Endothelial cell of umbilical vein (primary cell): ENCODE data around the gene HPS4. TPM values are rescaled to one million over a fixed set of nuclear protein-coding genes. Genes with fewer than 3 reads are reported as not detected.

Experiments
- BruUV-seq: library from RNA; stranded (reverse); fragments of 400-500 nt; replicated peaks from 2 replicates; lab custom pipeline; 2021; lab: Mats Ljungman, UMichigan
- CTCF ChIA-PET: fragments of 300-600, 350-600 bp; sonication (Branson Sonifier 250); formaldehyde crosslinking; loops from one replicate; lab custom pipeline; 2021; ENCODE audit warnings: antibody characterized with exemption, inconsistent platforms; lab: Charles Lee
- POLR2A ChIA-PET: fragments of 300-600, 350-600 bp; sonication (Branson Sonifier 250); formaldehyde crosslinking; loops from one replicate; lab custom pipeline; 2021; ENCODE audit warnings: antibody characterized with exemption, inconsistent platforms; lab: Charles Lee
- DNase-seq: peaks from one replicate; pipeline ENCODE4 v3.0.0-alpha.2; 2011; ENCODE audit warnings: low read depth, low spot score
- FAIRE-seq: peaks from 2 replicates; lab custom pipeline; 2011; peaks lifted over from hg19 to GRCh38; lab: Jason Lieb, UNC
- H2AFZ ChIP-seq: 2 replicates; pipeline ENCODE4 v1.6.0; 2012; ENCODE audit warnings: low read depth, low read length, control low read depth, inconsistent platforms
- H3K27ac ChIP-seq: 2 replicates; pipeline ENCODE4 v1.5.1; 2011; ENCODE audit warnings: low read depth, mild to moderate bottlenecking, control low read depth, low read length, moderate library complexity; ENCODE audit not compliant: insufficient read depth
- H3K27me3 ChIP-seq, 2 experiments: 2 replicates each; pipeline versions ENCODE4 v1.6.0 to v1.6.1; 2011; ENCODE audit warnings: low read length in 2 of 2, mixed read lengths in 1 of 2; ENCODE audit not compliant: control insufficient read depth in 2 of 2, insufficient read depth in 2 of 2
- H3K36me3 ChIP-seq, 2 experiments: 2 replicates in 1 of 2; 3 replicates in 1 of 2; pipeline ENCODE4 v1.5.1; 2011; ENCODE audit warnings: low read length in 2 of 2, mild to moderate bottlenecking in 1 of 2, moderate library complexity in 1 of 2; ENCODE audit not compliant: control insufficient read depth in 2 of 2, insufficient read depth in 2 of 2; ENCODE audit errors: extremely low read depth in 1 of 2
- H3K4me1 ChIP-seq: 3 replicates; pipeline ENCODE4 v1.5.1; 2011; ENCODE audit warnings: mild to moderate bottlenecking, low read length; ENCODE audit not compliant: control insufficient read depth, insufficient read depth; ENCODE audit errors: extremely low read depth
- H3K4me2 ChIP-seq: 2 replicates; pipeline ENCODE4 v1.6.1; 2011; ENCODE audit warnings: low read length, control low read depth, mixed read lengths; ENCODE audit not compliant: insufficient read depth
- H3K4me3 ChIP-seq, 3 experiments: fragments of 200-600 bp in 1 of 3; sonication (generic), shearing (Covaris generic) in 1 of 3; replicated peaks in 1 of 3; 2 replicates each; pipeline ENCODE4 v1.5.1; 2011 to 2016; ENCODE audit warnings: control low read depth in 3 of 3, low read length in 3 of 3, mild to moderate bottlenecking in 2 of 3, inconsistent platforms in 1 of 3, low read depth in 1 of 3, moderate library complexity in 1 of 3; ENCODE audit not compliant: insufficient read depth in 1 of 3
- H3K79me2 ChIP-seq: 2 replicates; pipeline ENCODE4 v1.6.0; 2012; ENCODE audit warnings: low read length, inconsistent platforms; ENCODE audit not compliant: control insufficient read depth, insufficient read depth
- H3K9ac ChIP-seq: replicated peaks from 2 replicates; pipeline ENCODE3; 2011; ENCODE audit warnings: low read length, control low read depth; ENCODE audit not compliant: insufficient read depth; ENCODE audit errors: extremely low read depth
- H3K9me1 ChIP-seq: replicated peaks from 3 replicates; pipeline ENCODE4 v1.6.0; 2011; ENCODE audit warnings: mild to moderate bottlenecking, low read length; ENCODE audit not compliant: control insufficient read depth, insufficient read depth; ENCODE audit errors: extremely low read depth
- H3K9me3 ChIP-seq: replicated peaks from 2 replicates; pipeline ENCODE4 v1.5.1; 2012; ENCODE audit warnings: low read length, inconsistent platforms; ENCODE audit not compliant: control insufficient read depth, insufficient read depth
- H4K20me1 ChIP-seq: replicated peaks from 2 replicates; pipeline ENCODE3; 2011; ENCODE audit warnings: mild to moderate bottlenecking, low read length; ENCODE audit not compliant: control insufficient read depth, insufficient read depth; ENCODE audit errors: extremely low read depth
- CTCF ChIP-seq, 2 donors: IDR thresholded peaks; 1 replicate in 1 of 2; 2 replicates in 1 of 2; pipeline ENCODE4 v1.5.1; 2011; ENCODE audit warnings: low read length in 2 of 2, mild to moderate bottlenecking in 2 of 2, moderate library complexity in 2 of 2, control low read depth in 1 of 2, inconsistent platforms in 1 of 2, low read depth in 1 of 2; ENCODE audit not compliant: insufficient read depth in 1 of 2; ENCODE audit errors: extremely low read depth in 1 of 2
- EZH2 ChIP-seq: IDR thresholded peaks from 2 replicates; pipeline ENCODE4 v1.6.1; 2012; ENCODE audit warnings: borderline replicate concordance, low read depth, mild to moderate bottlenecking, moderate library complexity, low read length, inconsistent platforms; ENCODE audit not compliant: severe bottlenecking
- FOS ChIP-seq: IDR thresholded peaks from 2 replicates; pipeline ENCODE4 v1.6.1; 2011; ENCODE audit warnings: mild to moderate bottlenecking, low read length, moderate library complexity, borderline replicate concordance; ENCODE audit not compliant: insufficient read depth
- GATA2 ChIP-seq: IDR thresholded peaks from 2 replicates; pipeline ENCODE4 v1.7.0; 2011; ENCODE audit warnings: low read depth, mild to moderate bottlenecking, moderate library complexity, mixed read lengths, low read length; ENCODE audit not compliant: insufficient read length, insufficient read depth
- JUN ChIP-seq: IDR thresholded peaks from 2 replicates; pipeline ENCODE4 v1.6.1; 2011; ENCODE audit warnings: borderline replicate concordance, low read depth; ENCODE audit not compliant: insufficient read length, insufficient read depth
- MAX ChIP-seq: IDR thresholded peaks from 2 replicates; pipeline ENCODE4 v1.6.1; 2011; ENCODE audit not compliant: insufficient read depth, insufficient read length
- MYC ChIP-seq: IDR thresholded peaks from one replicate; pipeline ENCODE4 v1.6.1; 2011; ENCODE audit warnings: mild to moderate bottlenecking, low read depth, low read length
- POLR2A ChIP-seq: IDR thresholded peaks from 2 replicates; pipeline ENCODE4 v1.6.1; 2012; ENCODE audit warnings: low read depth, mild to moderate bottlenecking, control low read depth, low read length
- POLR2AphosphoS5 ChIP-seq: IDR thresholded peaks from 2 replicates; pipeline ENCODE4 v1.6.1; 2012; ENCODE audit warnings: low read depth, mild to moderate bottlenecking, control low read depth, low read length, moderate library complexity; ENCODE audit not compliant: insufficient read depth
- dilution Hi-C: fragments of 300-500 bp; cut with MboI; formaldehyde crosslinking; loops from one replicate; pipeline ENCODE4 v1.15.0; 2019; ENCODE audit warnings: low sequenced_read_pairs; ENCODE audit not compliant: extremely low pct_ligation_motif_present
- intact Hi-C: fragments of 100-400 bp; cut with micrococcal nuclease; formaldehyde crosslinking; loops from one replicate; pipeline ENCODE4 v1.10.0; 2022
- polyA plus RNA-seq, 4 experiments: library from polyadenylated mRNA; depleted of rRNA in 3 of 4; stranded (reverse) in 3 of 4; unstranded in 1 of 4; fragments of >200 nt; gene quantifications; 2 replicates each; pipeline versions ENCODE4 v1.2.1 to v1.2.3, GENCODE V29; 2011 to 2012; ENCODE audit warnings: missing spikeins in 1 of 4
- total RNA-seq: library from RNA; stranded (reverse); gene quantifications from 2 replicates; pipeline ENCODE4 v1.2.3, GENCODE V29; 2021

HPS4 gene
- total and polyA plus RNA-seq, 2 donors (not counting 3 experiments of a cell fraction or from before 2014, with no cell fraction given), result 28.4 to 29.7 TPM

GRCh38 chr22:26479043-26479791 is 4.4 kb downstream of the HPS4 start:
- peaks cover 25% of the 10 kb centered on the region for H3K79me2 ChIP-seq
- dilution Hi-C loops, result no loop called here

More at GRCh38 chr22:26479043-26479791, 4.4 kb downstream of the HPS4 start:
- peaks cover 22% of the 10 kb centered on the region for H3K4me1 ChIP-seq
- H3K4me2 ChIP-seq, result no peak overlapping the region
- no peaks in the 10 kb centered on the region for H3K27me3 ChIP-seq
- BruUV-seq, result no TSS peak
- no peak overlapping the region for H3K27ac ChIP-seq
- TF ChIP-seq POLR2A (no peak), MAX (no peak), EZH2 (no peak), CTCF (IDR thresholded peaks at IDR 0.05; ENCODE audit: extremely low read depth in 1 of 2, insufficient read depth in 1 of 2, low read depth in 1 of 2, low read length in 2 of 2) (no peak), GATA2 (no peak), MYC (no peak), POLR2AphosphoS5 (no peak), JUN (no peak), FOS (no peak)
- ChIA-PET CTCF (interaction anchor here (0.8 to 1.4 kb wide), 3 partner anchors 15 to 176 kb away, joined by 3 to 4 read pairs (median 3); no protein-coding TSS in a partner anchor), POLR2A (no interaction called here)
- no peak for DNase-seq
- H3K9me1 ChIP-seq, result no peaks in the 10 kb centered on the region
- peaks cover 5 to 11% of the 10 kb centered on the region in 2 experiments for H3K36me3 ChIP-seq
- intact Hi-C loops, result no loop called here
- FAIRE-seq, result no peak
- no peak overlapping the region for H3K4me3 ChIP-seq
- peak overlapping the region; percentile 11 for H2AFZ ChIP-seq
- H3K9me3 ChIP-seq, result no peaks in the 10 kb centered on the region
- peak overlapping the region; percentile 22 for H3K9ac ChIP-seq
- H4K20me1 ChIP-seq, result no peaks in the 10 kb centered on the region
